ENCODE results near the gene ADAT3.

GRCh38 chr19:1914826-1915341 is 9.7 kb downstream of the ADAT3 start:
- TF ChIP-seq, protein P1, sequence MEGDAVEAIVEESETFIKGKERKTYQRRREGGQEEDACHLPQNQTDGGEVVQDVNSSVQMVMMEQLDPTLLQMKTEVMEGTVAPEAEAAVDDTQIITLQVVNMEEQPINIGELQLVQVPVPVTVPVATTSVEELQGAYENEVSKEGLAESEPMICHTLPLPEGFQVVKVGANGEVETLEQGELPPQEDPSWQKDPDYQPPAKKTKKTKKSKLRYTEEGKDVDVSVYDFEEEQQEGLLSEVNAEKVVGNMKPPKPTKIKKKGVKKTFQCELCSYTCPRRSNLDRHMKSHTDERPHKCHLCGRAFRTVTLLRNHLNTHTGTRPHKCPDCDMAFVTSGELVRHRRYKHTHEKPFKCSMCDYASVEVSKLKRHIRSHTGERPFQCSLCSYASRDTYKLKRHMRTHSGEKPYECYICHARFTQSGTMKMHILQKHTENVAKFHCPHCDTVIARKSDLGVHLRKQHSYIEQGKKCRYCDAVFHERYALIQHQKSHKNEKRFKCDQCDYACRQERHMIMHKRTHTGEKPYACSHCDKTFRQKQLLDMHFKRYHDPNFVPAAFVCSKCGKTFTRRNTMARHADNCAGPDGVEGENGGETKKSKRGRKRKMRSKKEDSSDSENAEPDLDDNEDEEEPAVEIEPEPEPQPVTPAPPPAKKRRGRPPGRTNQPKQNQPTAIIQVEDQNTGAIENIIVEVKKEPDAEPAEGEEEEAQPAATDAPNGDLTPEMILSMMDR (IDR thresholded peaks at IDR 0.05; ENCODE audit: low read length): no peak
- no peak for TF ChIP-seq EZH2 (optimal IDR thresholded peaks at IDR 0.05; ENCODE audit: low read depth, low read length)
